ENCODE results near the gene RANBP3L.

- TF ChIP-seq CTCF (conservative IDR thresholded peaks at IDR 0.05 in 1 of 2, IDR thresholded peaks at IDR 0.05 in 1 of 2; ENCODE audit: extremely low read depth in 1 of 2, insufficient read depth in 1 of 2, low read depth in 1 of 2, low read length in 2 of 2) (no peak), EZH2 (IDR thresholded peaks at IDR 0.05; ENCODE audit: borderline replicate concordance, low read length) (no peak)
Measured at GRCh38 chr5:36304095-36304805, 2.5 kb upstream of the RANBP3L start.
